ENCODE results near the gene ENO1. TPM values are rescaled to one million over a fixed set of nuclear protein-coding genes. Genes with fewer than 3 reads are reported as not detected.

ENO1 gene
- total and polyA plus RNA-seq, 8 donors = 206 to 577 (median 350) TPM

GRCh38 chr1:8858888-8859706, 19.4 kb downstream of the ENO1 start:
- peak; percentile 43 to 77 for DNase-seq
- H3K27me3 ChIP-seq = no peaks in the 10 kb centered on the region

DNA sequence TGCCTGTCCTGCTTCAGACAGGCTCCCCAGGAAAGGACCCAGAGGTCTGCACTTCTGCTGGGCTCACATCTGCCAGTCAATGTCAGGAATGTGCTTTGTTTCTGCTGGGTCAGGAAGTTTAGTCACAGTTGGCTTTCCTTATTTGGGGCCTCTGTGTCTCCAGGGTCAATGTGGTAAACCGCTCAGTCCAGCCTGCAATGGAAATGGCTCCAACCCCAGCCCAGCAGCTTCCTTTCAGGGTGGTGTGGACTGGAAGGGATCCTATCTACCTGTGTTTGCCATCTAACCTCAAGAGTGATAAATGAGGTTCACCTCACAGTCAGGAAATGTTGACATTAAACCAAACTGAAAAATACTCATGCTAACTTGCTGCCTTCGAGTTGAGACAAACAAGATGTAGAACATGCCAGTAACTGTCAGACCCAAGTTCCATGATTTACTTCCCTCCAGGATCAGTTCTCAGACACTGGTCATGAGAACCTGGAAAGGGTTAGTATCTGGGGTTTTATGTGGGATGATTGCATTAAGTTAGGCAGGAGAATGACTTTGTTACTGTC, 20.3 kb downstream of the ENO1 start:
- intact Hi-C loops (cut with DNase I; ENCODE audit: low total_unique reads) = no loop called here
- TF ChIP-seq POLR2AphosphoS5 (IDR thresholded peaks at IDR 0.05) = peak in 2 of 3 donors; percentile 44 to 47
- no peak for TF ChIP-seq EP300 (IDR thresholded peaks at IDR 0.05)
- TF ChIP-seq CTCF (IDR thresholded peaks at IDR 0.05) = no peak
- no peak for TF ChIP-seq POLR2A (IDR thresholded peaks at IDR 0.05)
- DNase-seq = peak; percentile 41 to 48
- no peaks in the 10 kb centered on the region for H3K9me3 ChIP-seq
- peaks cover 35 to 69% (median 68%) of the 10 kb centered on the region in 4 donors for H3K36me3 ChIP-seq
- H3K4me1 ChIP-seq = peaks cover 6 to 34% (median 17%) of the 10 kb centered on the region in 4 donors
- H3K27ac ChIP-seq = peak overlapping the region in 4 of 5 donors; percentile 0 to 42 (median 22)
- 5 to 35% (median 20%) methylated on average over 2 of the region's 2 CpGs for WGBS, 5 donors
- no peaks in the 10 kb centered on the region for H3K27me3 ChIP-seq
- no peak overlapping the region for H3K4me3 ChIP-seq

More at GRCh38 chr1:8858888-8859706, 19.4 kb downstream of the ENO1 start:
- Histone ChIP-seq H3K4me1 (peaks cover 6 to 34% (median 17%) of the 10 kb centered on the region in 4 donors), H3K27ac (peak overlapping the region in 2 of 5 donors; percentile 25 to 42), H3K36me3 (peaks cover 44 to 78% (median 77%) of the 10 kb centered on the region in 4 donors), H3K9me3 (no peaks in the 10 kb centered on the region), H3K4me3 (no peak overlapping the region)
- intact Hi-C loops (cut with DNase I; ENCODE audit: low total_unique reads) = no loop called here
- TF ChIP-seq POLR2A (IDR thresholded peaks at IDR 0.05) (no peak), CTCF (IDR thresholded peaks at IDR 0.05) (peak in 5 of 7 experiments; percentile 32 to 52 (median 46)), EP300 (IDR thresholded peaks at IDR 0.05) (no peak), POLR2AphosphoS5 (IDR thresholded peaks at IDR 0.05) (peak in 1 of 3 donors; percentile 44)
- 67 to 74% (median 68%) methylated on average over 12 of the region's 12 CpGs for WGBS, 5 donors

DNA sequence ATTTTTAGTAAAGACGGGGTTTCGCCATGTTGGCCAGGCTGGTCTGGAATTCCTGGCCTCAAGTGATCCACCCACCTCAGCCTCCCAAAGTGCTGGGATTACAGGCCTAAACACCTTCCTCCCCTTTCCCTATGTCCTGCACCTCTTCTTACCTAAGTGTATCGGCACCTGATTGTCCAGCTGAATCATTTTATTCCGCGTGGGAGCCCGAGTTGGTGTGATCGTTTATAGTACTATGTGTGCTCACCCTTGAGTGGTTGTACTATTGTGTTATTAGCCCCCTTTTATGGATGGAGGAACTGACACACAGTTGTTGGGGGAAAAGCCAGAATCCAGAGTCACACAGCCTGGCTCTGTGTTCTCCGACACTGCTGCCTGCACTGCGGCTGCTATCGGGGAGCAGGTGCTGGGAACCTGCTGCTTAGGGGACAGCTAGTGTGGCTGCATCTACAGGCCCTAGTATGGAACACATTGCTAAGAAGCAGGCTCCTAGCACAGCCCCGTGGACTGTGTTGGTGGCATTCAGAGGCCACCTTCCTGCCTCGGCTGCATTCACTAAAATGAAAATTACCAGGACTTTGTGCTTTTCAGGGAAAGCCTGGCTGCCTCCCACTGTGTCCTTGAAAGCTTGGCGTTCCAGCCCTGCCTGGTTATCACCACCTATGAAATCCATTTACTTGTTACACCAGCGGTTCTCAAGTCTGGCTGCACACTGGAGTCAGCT, 21.6 kb downstream of the ENO1 start:
- intact Hi-C loops (cut with DNase I; ENCODE audit: low total_unique reads) = no loop called here
- no peak for TF ChIP-seq CTCF (IDR thresholded peaks at IDR 0.05)
- no peak for TF ChIP-seq EP300 (IDR thresholded peaks at IDR 0.05)
- TF ChIP-seq POLR2AphosphoS5 (IDR thresholded peaks at IDR 0.05) = no peak
- TF ChIP-seq POLR2A (IDR thresholded peaks at IDR 0.05) = no peak
- Histone ChIP-seq H3K9me3 (no peaks in the 10 kb centered on the region), H3K27ac (no peak overlapping the region), H3K4me1 (peaks cover 6 to 34% (median 17%) of the 10 kb centered on the region in 4 donors), H3K36me3 (peaks cover 22 to 56% (median 54%) of the 10 kb centered on the region in 4 donors), H3K4me3 (no peak overlapping the region), H3K27me3 (no peaks in the 10 kb centered on the region)
- no peak for DNase-seq
- WGBS, 5 donors = 92 to 96% (median 95%) methylated on average over 9 to 14 of the region's 14 CpGs

- 86 to 95% (median 91%) methylated on average over 7 of the region's 7 CpGs for WGBS, 5 donors
- DNase-seq = no peak
- intact Hi-C loops (cut with DNase I; ENCODE audit: low total_unique reads) = no loop called here
These were observed 24.2 kb downstream of the ENO1 start for GRCh38 chr1:8854240-8854639.

More at GRCh38 chr1:8854240-8854639, 24.2 kb downstream of the ENO1 start:
- Histone ChIP-seq H3K4me1 (peaks cover 10 to 22% (median 17%) of the 10 kb centered on the region in 4 donors), H3K9me3 (no peaks in the 10 kb centered on the region), H3K36me3 (peaks cover 4 to 30% (median 29%) of the 10 kb centered on the region in 4 donors), H3K27ac (no peak overlapping the region), H3K4me3 (no peak overlapping the region), H3K27me3 (no peaks in the 10 kb centered on the region)
- TF ChIP-seq CTCF (IDR thresholded peaks at IDR 0.05) = no peak
- no peak for TF ChIP-seq POLR2A (IDR thresholded peaks at IDR 0.05)
- no peak for TF ChIP-seq EP300 (IDR thresholded peaks at IDR 0.05)
- TF ChIP-seq POLR2AphosphoS5 (IDR thresholded peaks at IDR 0.05) = no peak

All from stomach (tissue), 9 donors.